HepG2 (cell line): ENCODE measurements around the gene ODC1.

ENCODE experiments used
- CTCF ChIP-seq: sonication (generic); formaldehyde crosslinking; IDR thresholded peaks from 2 replicates; pipeline ENCODE4 v1.5.0; 2020; ENCODE audit warnings: mild to moderate bottlenecking, missing genetic modification reagents, moderate library complexity
- ETV6 ChIP-seq: sonication (generic); formaldehyde crosslinking; conservative IDR thresholded peaks from 2 replicates; pipeline ENCODE4 v1.4.0; 2020; ENCODE audit warnings: missing genetic modification reagents
- IKZF5 ChIP-seq: IDR thresholded peaks from 2 replicates; pipeline ENCODE4 v1.6.1; 2018; ENCODE audit warnings: missing genetic modification reagents, mild to moderate bottlenecking, missing compliant biosample characterization
- STAT5B ChIP-seq: sonication (generic); formaldehyde crosslinking; IDR thresholded peaks from 2 replicates; pipeline ENCODE4 v1.4.0; 2020; ENCODE audit warnings: missing genetic modification reagents
- TBP ChIP-seq: sonication (generic); formaldehyde crosslinking; IDR thresholded peaks from 2 replicates; pipeline ENCODE4 v1.5.0; 2020; ENCODE audit warnings: missing genetic modification reagents
- ZC3H4 ChIP-seq: sonication (generic); formaldehyde crosslinking; IDR thresholded peaks from 2 replicates; pipeline ENCODE4 v1.4.0; 2020; ENCODE audit warnings: missing genetic modification reagents, borderline replicate concordance
- ZKSCAN1 ChIP-seq: fragments of 150-350 bp; IDR thresholded peaks from 2 replicates; pipeline ENCODE4 v1.6.1; 2014; ENCODE audit warnings: low read length
- ZNF317 ChIP-seq: sonication (generic); formaldehyde crosslinking; IDR thresholded peaks from 2 replicates; pipeline ENCODE4 v1.5.0; 2020; ENCODE audit warnings: mild to moderate bottlenecking, missing genetic modification reagents
- ZNF605 ChIP-seq: sonication (generic); formaldehyde crosslinking; IDR thresholded peaks from 2 replicates; pipeline ENCODE4 v1.8.0; 2022; ENCODE audit warnings: mild to moderate bottlenecking, missing genetic modification reagents
- TF ChIP-seq, protein P1 (sequence below): sonication (generic); formaldehyde crosslinking; IDR thresholded peaks from 2 replicates; pipeline ENCODE4 v1.5.0; 2020; ENCODE audit warnings: mild to moderate bottlenecking, missing genetic modification reagents

DNA sequence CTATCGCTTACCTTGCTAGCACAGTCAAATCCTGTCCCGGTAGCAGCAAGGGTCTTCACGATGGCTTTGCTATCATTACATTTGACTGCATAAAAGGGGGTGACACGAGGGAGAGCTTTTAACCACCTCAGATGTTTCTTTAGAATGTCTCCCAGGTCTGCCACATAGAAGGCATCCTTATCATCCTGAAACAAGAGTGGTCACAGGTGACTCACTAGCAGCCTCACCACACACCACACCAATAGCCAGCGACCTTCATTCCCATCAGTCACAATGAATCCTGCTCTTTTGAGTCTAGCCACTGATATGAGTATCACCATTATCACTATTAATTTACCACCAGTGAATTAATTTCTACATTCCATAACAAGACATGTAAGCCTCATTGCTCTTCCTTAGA is 3.7 kb downstream of the ODC1 start:
- TF ChIP-seq ZNF605 (no peak), ETV6 (CRISPR knock-in tag) (no peak), STAT5B (CRISPR knock-in tag) (no peak), ZNF317 (CRISPR knock-in tag) (no peak), TBP (CRISPR knock-in tag) (no peak), CTCF (CRISPR knock-in tag) (no peak), ZC3H4 (no peak), ZKSCAN1 (no peak), IKZF5 (CRISPR knock-in tag) (no peak)
- TF ChIP-seq, protein P1, sequence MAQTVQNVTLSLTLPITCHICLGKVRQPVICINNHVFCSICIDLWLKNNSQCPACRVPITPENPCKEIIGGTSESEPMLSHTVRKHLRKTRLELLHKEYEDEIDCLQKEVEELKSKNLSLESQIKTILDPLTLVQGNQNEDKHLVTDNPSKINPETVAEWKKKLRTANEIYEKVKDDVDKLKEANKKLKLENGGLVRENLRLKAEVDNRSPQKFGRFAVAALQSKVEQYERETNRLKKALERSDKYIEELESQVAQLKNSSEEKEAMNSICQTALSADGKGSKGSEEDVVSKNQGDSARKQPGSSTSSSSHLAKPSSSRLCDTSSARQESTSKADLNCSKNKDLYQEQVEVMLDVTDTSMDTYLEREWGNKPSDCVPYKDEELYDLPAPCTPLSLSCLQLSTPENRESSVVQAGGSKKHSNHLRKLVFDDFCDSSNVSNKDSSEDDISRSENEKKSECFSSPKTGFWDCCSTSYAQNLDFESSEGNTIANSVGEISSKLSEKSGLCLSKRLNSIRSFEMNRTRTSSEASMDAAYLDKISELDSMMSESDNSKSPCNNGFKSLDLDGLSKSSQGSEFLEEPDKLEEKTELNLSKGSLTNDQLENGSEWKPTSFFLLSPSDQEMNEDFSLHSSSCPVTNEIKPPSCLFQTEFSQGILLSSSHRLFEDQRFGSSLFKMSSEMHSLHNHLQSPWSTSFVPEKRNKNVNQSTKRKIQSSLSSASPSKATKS, result no peak
